GM18907 (cell line): ENCODE results near the gene KLHL8.
"Not testable (repeated sequence)": the region's sequence is repeated elsewhere in the genome, so short reads cannot be mapped to it uniquely, and the experiment has no call there.

Source experiments
- ATAC-seq: cut with Tn5 transposase; IDR thresholded peaks from one replicate; pipeline ENCODE4 v1.9.1; 2021; ENCODE audit warnings: mild to moderate bottlenecking, moderate library complexity; ENCODE audit not compliant: unreplicated experiment

The KLHL8 gene

GRCh38 chr4:87228262-87228860, 7.9 kb upstream of the KLHL8 start:
- ATAC-seq: no peak

- no peak for ATAC-seq
These were observed 7.3 kb upstream of the KLHL8 start for GRCh38 chr4:87227751-87228151.

- ATAC-seq: no peak
These were observed 5.5 kb upstream of the KLHL8 start for GRCh38 chr4:87225936-87226335.

- ATAC-seq: no peak
These were observed 3.9 kb upstream of the KLHL8 start for GRCh38 chr4:87224141-87224923.

GRCh38 chr4:87219632-87220093, 755 bp downstream of the KLHL8 start:
- ATAC-seq: peak; percentile 40

- ATAC-seq: not testable (repeated sequence)
These were observed 3.1 kb downstream of the KLHL8 start for GRCh38 chr4:87217235-87217763.

- no peak for ATAC-seq
These were observed 3.9 kb downstream of the KLHL8 start for GRCh38 chr4:87216469-87216868.

GRCh38 chr4:87213421-87214075, 6.9 kb downstream of the KLHL8 start:
- ATAC-seq: no peak

GRCh38 chr4:87211249-87211952, 9.0 kb downstream of the KLHL8 start:
- ATAC-seq: no peak

- ATAC-seq: peak; percentile 93
These were observed 10.7 kb downstream of the KLHL8 start for GRCh38 chr4:87209696-87210095.

- peak; percentile 17 for ATAC-seq
These were observed 11.2 kb downstream of the KLHL8 start for GRCh38 chr4:87209182-87209581.

GRCh38 chr4:87204559-87204958, 15.9 kb downstream of the KLHL8 start:
- no peak for ATAC-seq

GRCh38 chr4:87196927-87197326, 23.5 kb downstream of the KLHL8 start:
- peak; percentile 53 for ATAC-seq

- ATAC-seq: no peak
These were observed 24.3 kb downstream of the KLHL8 start for GRCh38 chr4:87196146-87196545.

GRCh38 chr4:87193958-87194675, 26.3 kb downstream of the KLHL8 start:
- no peak for ATAC-seq

GRCh38 chr4:87192145-87192919, 28.1 kb downstream of the KLHL8 start:
- no peak for ATAC-seq

GRCh38 chr4:87188932-87189331, 31.5 kb downstream of the KLHL8 start:
- no peak for ATAC-seq

- ATAC-seq: no peak
These were observed 32.4 kb downstream of the KLHL8 start for GRCh38 chr4:87188048-87188447.

GRCh38 chr4:87185146-87185870, 35.1 kb downstream of the KLHL8 start:
- no peak for ATAC-seq
